Urothelium cell line (cell line): ENCODE results near the gene SLC35F4.
A peak's percentile ranks its signal among the peaks of the same experiment; 100 is the strongest.

Experiments used
- DNase-seq: peaks from one replicate; pipeline ENCODE4 v3.0.0; 2011; ENCODE audit warnings: low spot score, mixed read lengths
- FAIRE-seq: peaks from 2 replicates; lab custom pipeline; 2011; peaks lifted over from hg19 to GRCh38; lab: Jason Lieb, UNC

Gene SLC35F4

GRCh38 chr14:57641776-57642175 lies 224.1 kb downstream of the SLC35F4 start:
- DNase-seq (no peak), FAIRE-seq (peak; percentile 13)

GRCh38 chr14:57640036-57640435 lies 225.9 kb downstream of the SLC35F4 start:
- FAIRE-seq (no peak), DNase-seq (no peak)

- DNase-seq (no peak), FAIRE-seq (peak; percentile 81)
These were observed 228.0 kb downstream of the SLC35F4 start for GRCh38 chr14:57637901-57638300.

- FAIRE-seq, result no peak
- DNase-seq, result no peak
These were observed 231.6 kb downstream of the SLC35F4 start for GRCh38 chr14:57634335-57634734.

- FAIRE-seq (peak; percentile 78), DNase-seq (no peak)
These were observed 233.2 kb downstream of the SLC35F4 start for GRCh38 chr14:57632649-57633048.

- no peak for FAIRE-seq
- DNase-seq, result peak; percentile 49
These were observed 248.4 kb downstream of the SLC35F4 start for GRCh38 chr14:57617510-57617909.

GRCh38 chr14:57612946-57613345 lies 252.9 kb downstream of the SLC35F4 start:
- FAIRE-seq (no peak), DNase-seq (no peak)

GRCh38 chr14:57611555-57612075 lies 254.3 kb downstream of the SLC35F4 start:
- DNase-seq, result no peak
- FAIRE-seq, result no peak

GRCh38 chr14:57610631-57611030 lies 255.3 kb downstream of the SLC35F4 start:
- DNase-seq (no peak), FAIRE-seq (peak; percentile 20)

- no peak for FAIRE-seq
These were observed 256.5 kb downstream of the SLC35F4 start for GRCh38 chr14:57609192-57610075.

GRCh38 chr14:57607086-57607485 lies 258.8 kb downstream of the SLC35F4 start:
- no peak for DNase-seq
- peak; percentile 68 for FAIRE-seq

More at GRCh38 chr14:57609192-57610075, 256.5 kb downstream of the SLC35F4 start:
- DNase-seq, result no peak

GRCh38 chr14:57583396-57583795 lies 282.5 kb downstream of the SLC35F4 start:
- FAIRE-seq (no peak), DNase-seq (no peak)

- FAIRE-seq, result no peak
- DNase-seq, result no peak
These were observed 283.1 kb downstream of the SLC35F4 start for GRCh38 chr14:57582746-57583145.

- no peak for DNase-seq
- FAIRE-seq, result no peak
These were observed 287.1 kb downstream of the SLC35F4 start for GRCh38 chr14:57578801-57579200.

- no peak for FAIRE-seq
- no peak for DNase-seq
These were observed 289.4 kb downstream of the SLC35F4 start for GRCh38 chr14:57576498-57576897.

- FAIRE-seq (peak; percentile 9), DNase-seq (peak; percentile 18)
These were observed 290.4 kb downstream of the SLC35F4 start for GRCh38 chr14:57575482-57575881.

GRCh38 chr14:57574617-57575288 lies 291.1 kb downstream of the SLC35F4 start:
- no peak for FAIRE-seq

GRCh38 chr14:57573173-57573572 lies 292.7 kb downstream of the SLC35F4 start:
- no peak for FAIRE-seq

More at GRCh38 chr14:57574617-57575288, 291.1 kb downstream of the SLC35F4 start:
- no peak for DNase-seq

GRCh38 chr14:57568554-57568953 lies 297.3 kb downstream of the SLC35F4 start:
- no peak for FAIRE-seq
- no peak for DNase-seq

More at GRCh38 chr14:57573173-57573572, 292.7 kb downstream of the SLC35F4 start:
- DNase-seq, result no peak

- FAIRE-seq (no peak), DNase-seq (no peak)
These were observed 298.7 kb downstream of the SLC35F4 start for GRCh38 chr14:57567220-57567619.

GRCh38 chr14:57560681-57561080 lies 305.2 kb downstream of the SLC35F4 start:
- DNase-seq, result no peak
- FAIRE-seq, result no peak

GRCh38 chr14:57559576-57559975 lies 306.3 kb downstream of the SLC35F4 start:
- DNase-seq, result no peak
- no peak for FAIRE-seq
